ENCODE measurements around the gene TIMM23.
A peak's percentile ranks its signal among the peaks of the same experiment; 100 is the strongest.

Gene TIMM23

GRCh38 chr10:46016811-46017210 is 44.5 kb downstream of the TIMM23 start:
- Histone ChIP-seq H3K14ac (ENCODE audit: low read length) (no peak overlapping the region), H3K18ac (ENCODE audit: low read length) (no peak overlapping the region), H3K23ac (ENCODE audit: low read length) (no peak overlapping the region), H3K4me2 (ENCODE audit: low read length) (no peak overlapping the region), H3K9me3 (ENCODE audit: insufficient read depth, low read depth, low read length) (no peaks in the 10 kb centered on the region), H2BK5ac (ENCODE audit: low read depth, low read length, poor library complexity) (no peak overlapping the region), H2AK5ac (ENCODE audit: low read length) (no peak overlapping the region), H3K4ac (ENCODE audit: low read depth, low read length) (no peak overlapping the region), H4K12ac (ENCODE audit: low read depth, low read length) (no peak overlapping the region), H2BK120ac (ENCODE audit: insufficient read depth, low read length, poor library complexity) (no peak overlapping the region), H3K9ac (ENCODE audit: low read length) (no peak overlapping the region), H3K27ac (ENCODE audit: low read depth, low read length) (no peak overlapping the region), H3K27me3 (ENCODE audit: insufficient read depth, low read length) (no peaks in the 10 kb centered on the region), H4K8ac (ENCODE audit: low read depth, low read length) (no peak overlapping the region), H4K91ac (ENCODE audit: low read depth, low read length) (no peak overlapping the region), H3K4me1 (ENCODE audit: control insufficient read depth in 1 of 2, insufficient read depth in 2 of 2, low read length in 2 of 2) (peaks cover 0 to 3% of the 10 kb centered on the region in 2 experiments), H3K79me2 (ENCODE audit: control insufficient read depth, insufficient read depth, low read length, poor library complexity) (peaks cover 7% of the 10 kb centered on the region), H2AFZ (ENCODE audit: insufficient read depth, low read length, poor library complexity) (no peak overlapping the region), H2BK12ac (ENCODE audit: low read length) (no peak overlapping the region), H3K36me3 (ENCODE audit: control insufficient read depth in 1 of 2, insufficient read depth in 2 of 2, low read length in 2 of 2) (peaks cover 15 to 26% of the 10 kb centered on the region in 2 experiments), H3K79me1 (ENCODE audit: low read length) (no peaks in the 10 kb centered on the region), H3K4me3 (ENCODE audit: low read depth, low read length) (no peak overlapping the region)
- no peak for DNase-seq
- WGBS (ENCODE audit: extremely low coverage, insufficient coverage, insufficient read length): no CpG with 5 or more reads among the region's 1 CpG

GRCh38 chr10:46017733-46018132 is 45.4 kb downstream of the TIMM23 start:
- Histone ChIP-seq H3K79me1 (ENCODE audit: low read length) (no peaks in the 10 kb centered on the region), H4K12ac (ENCODE audit: low read depth, low read length) (no peak overlapping the region), H3K36me3 (ENCODE audit: control insufficient read depth in 1 of 2, insufficient read depth in 2 of 2, low read length in 2 of 2) (peaks cover 14 to 25% of the 10 kb centered on the region in 2 experiments), H2AFZ (ENCODE audit: insufficient read depth, low read length, poor library complexity) (no peak overlapping the region), H3K4ac (ENCODE audit: low read depth, low read length) (no peak overlapping the region), H2AK5ac (ENCODE audit: low read length) (no peak overlapping the region), H2BK5ac (ENCODE audit: low read depth, low read length, poor library complexity) (no peak overlapping the region), H3K9ac (ENCODE audit: low read length) (no peak overlapping the region), H3K4me1 (ENCODE audit: control insufficient read depth in 1 of 2, insufficient read depth in 2 of 2, low read length in 2 of 2) (peaks cover 0 to 3% of the 10 kb centered on the region in 2 experiments), H4K91ac (ENCODE audit: low read depth, low read length) (no peak overlapping the region), H3K23ac (ENCODE audit: low read length) (no peak overlapping the region), H2BK120ac (ENCODE audit: insufficient read depth, low read length, poor library complexity) (no peak overlapping the region), H3K4me3 (ENCODE audit: low read depth, low read length) (no peak overlapping the region), H4K8ac (ENCODE audit: low read depth, low read length) (no peak overlapping the region), H3K27me3 (ENCODE audit: insufficient read depth, low read length) (no peaks in the 10 kb centered on the region), H2BK12ac (ENCODE audit: low read length) (no peak overlapping the region), H3K9me3 (ENCODE audit: insufficient read depth, low read depth, low read length) (no peaks in the 10 kb centered on the region), H3K27ac (ENCODE audit: low read depth, low read length) (no peak overlapping the region), H3K18ac (ENCODE audit: low read length) (no peak overlapping the region), H3K4me2 (ENCODE audit: low read length) (no peak overlapping the region), H3K14ac (ENCODE audit: low read length) (no peak overlapping the region), H3K79me2 (ENCODE audit: control insufficient read depth, insufficient read depth, low read length, poor library complexity) (peaks cover 9% of the 10 kb centered on the region)
- no CpG with 5 or more reads among the region's 2 CpGs for WGBS (ENCODE audit: extremely low coverage, insufficient coverage, insufficient read length)
- DNase-seq: no peak

GRCh38 chr10:46018453-46019176 is 46.3 kb downstream of the TIMM23 start:
- DNase-seq: no peak
- no peak overlapping the region for H4K91ac ChIP-seq (ENCODE audit: low read depth, low read length)
- no peak overlapping the region for H3K4me3 ChIP-seq (ENCODE audit: low read depth, low read length)
- H3K9ac ChIP-seq (ENCODE audit: low read length): no peak overlapping the region
- no peak overlapping the region for H2BK5ac ChIP-seq (ENCODE audit: low read depth, low read length, poor library complexity)
- H3K27me3 ChIP-seq (ENCODE audit: insufficient read depth, low read length): no peaks in the 10 kb centered on the region
- no peak overlapping the region for H3K27ac ChIP-seq (ENCODE audit: low read depth, low read length)
- H3K18ac ChIP-seq (ENCODE audit: low read length): no peak overlapping the region
- H2AK5ac ChIP-seq (ENCODE audit: low read length): no peak overlapping the region
- H3K4me2 ChIP-seq (ENCODE audit: low read length): no peak overlapping the region
- H3K23ac ChIP-seq (ENCODE audit: low read length): no peak overlapping the region
- H3K79me1 ChIP-seq (ENCODE audit: low read length): peaks cover 2% of the 10 kb centered on the region
- no peak overlapping the region for H2AFZ ChIP-seq (ENCODE audit: insufficient read depth, low read length, poor library complexity)
- H3K4ac ChIP-seq (ENCODE audit: low read depth, low read length): peak overlapping the region; percentile 77
- peaks cover 12% of the 10 kb centered on the region for H3K79me2 ChIP-seq (ENCODE audit: control insufficient read depth, insufficient read depth, low read length, poor library complexity)
- H3K4me1 ChIP-seq (ENCODE audit: control insufficient read depth in 1 of 2, insufficient read depth in 2 of 2, low read length in 2 of 2): peaks cover 0 to 3% of the 10 kb centered on the region in 2 experiments
- no peaks in the 10 kb centered on the region for H3K9me3 ChIP-seq (ENCODE audit: insufficient read depth, low read depth, low read length)
- no peak overlapping the region for H2BK120ac ChIP-seq (ENCODE audit: insufficient read depth, low read length, poor library complexity)
- H3K14ac ChIP-seq (ENCODE audit: low read length): no peak overlapping the region
- H4K12ac ChIP-seq (ENCODE audit: low read depth, low read length): no peak overlapping the region
- no peak overlapping the region for H4K8ac ChIP-seq (ENCODE audit: low read depth, low read length)
- no peak overlapping the region for H2BK12ac ChIP-seq (ENCODE audit: low read length)
- WGBS (ENCODE audit: extremely low coverage, insufficient coverage, insufficient read length): no CpG with 5 or more reads among the region's 2 CpGs
- peaks cover 13 to 20% of the 10 kb centered on the region in 2 experiments for H3K36me3 ChIP-seq (ENCODE audit: control insufficient read depth in 1 of 2, insufficient read depth in 2 of 2, low read length in 2 of 2)

GRCh38 chr10:46019177-46019528 is 46.9 kb downstream of the TIMM23 start:
- peaks cover 2% of the 10 kb centered on the region for H3K79me1 ChIP-seq (ENCODE audit: low read length)
- H3K4me2 ChIP-seq (ENCODE audit: low read length): no peak overlapping the region
- peak in 1 of 2 donors; percentile 34 for DNase-seq
- H3K79me2 ChIP-seq (ENCODE audit: control insufficient read depth, insufficient read depth, low read length, poor library complexity): peaks cover 12% of the 10 kb centered on the region
- H2BK5ac ChIP-seq (ENCODE audit: low read depth, low read length, poor library complexity): no peak overlapping the region
- H3K27me3 ChIP-seq (ENCODE audit: insufficient read depth, low read length): no peaks in the 10 kb centered on the region
- no peak overlapping the region for H3K23ac ChIP-seq (ENCODE audit: low read length)
- no peak overlapping the region for H2AFZ ChIP-seq (ENCODE audit: insufficient read depth, low read length, poor library complexity)
- H3K18ac ChIP-seq (ENCODE audit: low read length): no peak overlapping the region
- peaks cover 0 to 3% of the 10 kb centered on the region in 2 experiments for H3K4me1 ChIP-seq (ENCODE audit: control insufficient read depth in 1 of 2, insufficient read depth in 2 of 2, low read length in 2 of 2)
- H3K9ac ChIP-seq (ENCODE audit: low read length): peak overlapping the region; percentile 56
- H4K91ac ChIP-seq (ENCODE audit: low read depth, low read length): no peak overlapping the region
- H3K4me3 ChIP-seq (ENCODE audit: low read depth, low read length): no peak overlapping the region
- H3K4ac ChIP-seq (ENCODE audit: low read depth, low read length): peak overlapping the region; percentile 43
- H4K12ac ChIP-seq (ENCODE audit: low read depth, low read length): no peak overlapping the region
- H2AK5ac ChIP-seq (ENCODE audit: low read length): no peak overlapping the region
- H3K36me3 ChIP-seq (ENCODE audit: control insufficient read depth in 1 of 2, insufficient read depth in 2 of 2, low read length in 2 of 2): peaks cover 9 to 17% of the 10 kb centered on the region in 2 experiments
- no peak overlapping the region for H3K27ac ChIP-seq (ENCODE audit: low read depth, low read length)
- H3K14ac ChIP-seq (ENCODE audit: low read length): no peak overlapping the region
- no peak overlapping the region for H4K8ac ChIP-seq (ENCODE audit: low read depth, low read length)
- no peaks in the 10 kb centered on the region for H3K9me3 ChIP-seq (ENCODE audit: insufficient read depth, low read depth, low read length)
- no peak overlapping the region for H2BK120ac ChIP-seq (ENCODE audit: insufficient read depth, low read length, poor library complexity)
- H2BK12ac ChIP-seq (ENCODE audit: low read length): no peak overlapping the region
- no CpG with 5 or more reads among the region's 3 CpGs for WGBS (ENCODE audit: extremely low coverage, insufficient coverage, insufficient read length)

All from trophoblast cell (in vitro differentiated cells and primary cell).